ENCODE measurements around the gene SLC5A11.

GRCh38 chr16:24805484-24805883 lies 40.3 kb upstream of the SLC5A11 start:
- TF ChIP-seq CTCF (IDR thresholded peaks at IDR 0.05): no peak
- TF ChIP-seq POLR2A (IDR thresholded peaks at IDR 0.05): no peak

Measured in body of pancreas (tissue), 4 donors.